ENCODE results near the gene LPO.

LPO gene

GRCh38 chr17:58262149-58262548, 23.8 kb downstream of the LPO start:
- no peak for DNase-seq (ENCODE audit: low read depth)

DNA sequence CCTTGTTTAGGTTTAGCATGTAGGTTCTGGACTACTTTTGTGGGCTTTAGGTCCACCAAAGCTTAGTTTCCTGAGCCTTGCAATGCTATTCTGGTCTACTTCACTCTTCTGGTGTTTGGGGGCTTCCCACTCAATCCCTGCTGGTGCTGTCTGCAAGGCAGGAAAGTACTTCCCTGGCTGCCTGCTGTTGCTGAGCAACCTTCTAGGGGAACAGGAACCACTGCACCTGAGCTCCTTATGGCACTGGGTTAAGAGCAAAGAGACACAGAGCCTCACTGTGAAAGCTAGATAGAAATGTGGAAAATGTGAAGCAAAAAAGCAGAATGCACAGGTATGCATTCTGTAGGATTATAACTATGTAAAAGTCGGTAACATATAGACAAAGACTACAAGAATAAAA, 25.4 kb downstream of the LPO start:
- DNase-seq (ENCODE audit: low read depth), result no peak

DNA sequence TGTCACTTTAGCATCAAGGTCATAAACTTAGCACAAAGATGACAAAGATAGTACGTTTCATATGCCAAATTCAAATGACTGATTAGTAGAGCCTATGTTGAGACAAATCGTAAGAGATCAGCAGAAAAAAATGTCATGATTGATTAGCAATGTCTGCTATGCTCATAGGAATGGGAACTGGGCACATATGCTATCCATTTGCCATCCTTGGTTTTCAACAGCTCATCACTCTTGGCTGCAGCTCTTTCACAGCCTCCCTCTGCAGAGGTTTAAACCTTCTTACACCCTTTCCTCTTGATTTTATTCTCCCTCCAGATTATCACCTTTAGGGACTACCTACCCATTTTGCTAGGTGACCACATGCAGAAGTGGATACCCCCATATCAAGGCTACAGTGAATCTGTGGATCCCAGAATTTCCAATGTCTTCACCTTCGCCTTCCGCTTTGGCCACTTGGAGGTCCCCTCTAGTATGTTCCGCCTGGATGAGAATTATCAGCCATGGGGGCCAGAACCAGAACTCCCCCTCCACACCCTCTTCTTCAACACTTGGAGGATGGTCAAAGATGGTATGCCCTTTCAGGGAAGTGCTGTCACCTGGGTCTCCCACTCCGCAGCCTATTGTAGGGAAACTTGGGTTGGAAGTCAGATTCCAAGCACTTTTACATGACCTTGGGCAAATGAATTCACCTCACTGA, 26.2 kb downstream of the LPO start:
- no peak for DNase-seq (ENCODE audit: low read depth)

DNA sequence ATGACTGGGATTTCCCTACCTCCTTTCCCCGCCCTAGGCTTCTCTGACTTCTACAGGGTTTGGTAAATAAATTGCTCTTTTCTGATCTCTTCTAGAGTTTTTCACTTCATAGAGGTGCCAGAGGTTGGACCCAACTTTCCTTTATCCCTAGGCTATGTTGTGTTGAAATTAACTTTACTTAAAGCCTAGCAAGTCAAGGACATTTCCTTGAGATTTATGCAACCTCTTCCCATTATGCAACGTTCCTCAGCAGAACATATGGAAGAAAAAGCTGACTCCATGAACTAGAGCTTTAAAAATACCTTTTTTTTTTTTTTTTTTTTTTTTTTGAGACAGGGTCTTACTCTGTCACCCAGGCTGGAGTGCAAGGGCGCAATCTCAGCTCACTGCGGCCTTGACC, 26.9 kb downstream of the LPO start:
- DNase-seq (ENCODE audit: low read depth), result no peak

- no peak for DNase-seq (ENCODE audit: low read depth)
Observed at GRCh38 chr17:58265902-58266875, 27.8 kb downstream of the LPO start.

DNA sequence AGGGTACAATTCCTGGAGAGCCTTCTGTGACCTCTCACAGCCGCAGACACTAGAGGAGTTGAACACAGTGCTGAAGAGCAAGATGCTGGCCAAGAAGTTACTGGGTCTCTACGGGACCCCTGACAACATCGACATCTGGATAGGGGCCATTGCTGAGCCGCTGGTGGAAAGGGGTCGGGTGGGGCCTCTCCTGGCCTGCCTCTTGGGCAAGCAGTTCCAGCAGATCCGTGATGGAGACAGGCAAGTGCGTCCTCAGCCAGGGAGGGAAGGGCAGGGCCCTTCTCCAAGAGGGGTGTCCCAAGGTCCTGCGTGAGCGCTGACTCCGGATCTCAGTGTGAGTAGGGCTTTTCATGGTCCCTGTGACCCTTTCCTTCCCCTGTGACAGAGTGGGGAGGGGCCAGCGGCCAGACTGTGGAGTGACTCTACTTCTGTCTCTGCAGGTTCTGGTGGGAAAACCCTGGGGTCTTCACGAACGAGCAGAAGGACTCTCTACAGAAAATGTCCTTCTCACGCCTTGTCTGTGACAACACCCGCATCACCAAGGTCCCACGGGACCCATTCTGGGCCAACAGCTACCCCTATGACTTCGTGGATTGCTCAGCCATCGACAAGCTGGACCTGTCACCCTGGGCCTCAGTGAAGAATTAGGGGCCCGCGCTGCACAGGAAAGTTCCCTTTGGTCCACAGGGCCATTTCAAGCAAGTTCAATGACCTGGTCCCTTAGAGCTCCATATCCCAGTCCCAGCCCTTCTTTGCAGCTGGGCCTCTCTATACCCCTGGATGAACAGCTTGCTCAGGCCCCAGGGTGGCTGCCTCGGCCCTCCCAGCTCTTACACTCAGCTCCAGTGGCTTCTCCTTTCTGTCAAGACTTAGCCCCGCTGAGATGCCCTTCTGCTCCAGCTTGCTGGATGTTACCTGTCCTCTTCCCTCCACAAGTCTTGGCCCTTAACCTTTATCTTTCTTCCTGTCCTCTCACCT, 29.3 kb downstream of the LPO start:
- DNase-seq (ENCODE audit: low read depth), result no peak

GRCh38 chr17:58268326-58268725, 29.9 kb downstream of the LPO start:
- no peak for DNase-seq (ENCODE audit: low read depth)

DNA sequence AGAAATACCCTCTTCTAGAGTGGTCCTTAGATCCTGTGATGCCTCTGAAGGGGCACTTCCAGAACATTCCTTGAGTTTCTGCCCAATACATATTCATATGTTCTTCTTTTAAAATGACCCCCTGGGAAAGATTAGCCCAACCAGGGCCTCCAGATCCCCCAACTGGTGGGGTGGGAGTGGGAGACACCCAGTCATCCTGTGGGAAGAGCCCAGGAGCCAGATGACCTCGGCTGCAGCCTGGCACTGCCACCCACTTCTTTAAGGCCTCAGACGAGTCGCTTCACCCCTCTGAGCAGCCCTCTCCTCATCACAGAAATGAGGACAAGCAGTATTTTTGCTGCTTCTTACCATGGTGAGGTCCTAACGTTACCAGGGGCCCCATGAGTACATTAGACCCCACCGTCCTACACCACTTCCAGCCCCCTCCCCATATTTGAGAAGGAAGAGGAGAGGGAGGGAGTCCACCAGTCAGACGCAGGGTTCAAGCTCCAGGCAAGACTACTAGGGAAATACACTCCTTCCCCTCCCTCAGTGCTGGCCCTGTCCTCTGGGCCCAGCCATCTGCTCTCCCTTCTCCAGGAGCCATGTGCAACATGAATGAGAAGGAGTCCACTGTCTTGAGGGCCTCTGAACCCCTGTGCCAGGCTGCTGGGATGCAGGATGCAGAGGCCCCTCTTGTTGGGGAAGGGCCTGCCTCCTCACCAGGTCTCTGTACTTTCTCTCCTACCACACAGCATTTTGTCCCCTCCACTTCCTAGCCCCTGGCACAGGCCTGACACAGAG, 30.6 kb downstream of the LPO start:
- no peak for DNase-seq (ENCODE audit: low read depth)

DNA sequence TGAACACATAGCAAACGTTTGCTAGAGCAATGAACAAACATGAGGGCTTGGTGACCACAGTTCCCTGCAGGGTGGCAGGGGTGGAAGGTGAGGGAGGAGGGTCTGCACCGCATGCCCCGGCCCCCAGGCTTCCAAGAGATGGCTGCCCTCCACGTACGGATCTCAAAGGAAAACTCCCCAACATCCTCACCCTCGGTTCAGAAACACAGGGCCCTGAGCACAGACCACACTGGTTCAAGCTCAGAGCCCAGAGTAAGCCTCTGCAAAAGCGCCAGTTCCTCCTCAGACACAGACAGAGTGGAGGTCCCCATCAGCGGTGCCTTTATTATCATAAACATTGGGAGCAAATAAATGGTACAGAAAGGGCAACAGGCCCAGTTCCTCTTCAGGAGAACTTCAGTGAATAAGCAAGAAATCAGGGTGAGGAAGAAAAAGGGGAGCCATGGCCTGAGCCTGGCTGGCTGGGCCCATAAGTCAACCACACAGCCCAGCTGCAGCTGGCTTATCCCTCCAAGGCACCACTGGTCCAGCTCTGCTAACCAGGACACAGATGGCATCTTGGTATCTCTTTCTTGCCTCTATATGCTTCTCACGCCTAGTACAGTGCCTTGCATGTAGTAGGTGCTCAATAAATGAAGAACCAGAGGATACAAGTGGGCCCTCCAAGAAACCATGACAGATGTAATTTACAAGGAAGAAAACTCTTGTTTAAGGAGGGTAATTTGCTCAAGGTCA, 31.3 kb downstream of the LPO start:
- no peak for DNase-seq (ENCODE audit: low read depth)

DNA sequence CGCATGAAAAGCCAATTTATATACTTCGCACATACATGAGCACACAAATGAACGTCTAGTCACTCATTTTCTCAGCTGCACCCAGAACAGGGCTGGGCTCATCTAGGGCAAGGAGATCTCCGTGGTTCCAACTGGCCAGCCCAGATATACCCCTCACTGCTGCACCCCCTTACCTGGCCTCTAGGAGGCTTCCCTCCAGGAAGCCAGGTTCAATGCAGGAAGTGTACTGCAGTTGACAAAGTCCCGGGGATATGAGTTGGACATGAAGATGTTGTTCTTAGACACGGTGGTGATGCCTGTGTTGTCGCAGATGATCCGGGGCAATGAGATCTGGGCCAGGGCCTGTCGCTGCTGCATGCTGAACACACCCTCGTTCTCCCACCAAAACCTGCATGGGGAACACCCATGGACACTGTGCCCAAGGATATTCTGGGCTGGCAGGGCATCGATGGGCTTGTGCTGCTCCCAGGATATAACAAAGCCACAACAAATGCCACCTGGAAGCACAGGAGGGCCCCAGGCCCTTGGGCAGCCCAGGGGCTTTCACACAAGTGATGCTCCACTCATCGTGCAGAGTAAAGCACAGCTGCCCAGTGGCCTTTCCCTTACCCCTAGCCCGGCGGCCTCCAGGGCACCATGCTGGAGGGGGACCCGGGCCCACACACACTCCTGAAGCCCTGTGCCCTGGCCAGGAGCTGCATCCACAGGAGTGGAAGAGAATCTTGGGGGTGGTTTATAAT, 32.3 kb downstream of the LPO start:
- DNase-seq (ENCODE audit: low read depth), result no peak

- DNase-seq (ENCODE audit: low read depth), result no peak
Observed at GRCh38 chr17:58271216-58271931, 33.0 kb downstream of the LPO start.

- DNase-seq (ENCODE audit: low read depth), result no peak
Observed at GRCh38 chr17:58272367-58273280, 34.2 kb downstream of the LPO start.

DNA sequence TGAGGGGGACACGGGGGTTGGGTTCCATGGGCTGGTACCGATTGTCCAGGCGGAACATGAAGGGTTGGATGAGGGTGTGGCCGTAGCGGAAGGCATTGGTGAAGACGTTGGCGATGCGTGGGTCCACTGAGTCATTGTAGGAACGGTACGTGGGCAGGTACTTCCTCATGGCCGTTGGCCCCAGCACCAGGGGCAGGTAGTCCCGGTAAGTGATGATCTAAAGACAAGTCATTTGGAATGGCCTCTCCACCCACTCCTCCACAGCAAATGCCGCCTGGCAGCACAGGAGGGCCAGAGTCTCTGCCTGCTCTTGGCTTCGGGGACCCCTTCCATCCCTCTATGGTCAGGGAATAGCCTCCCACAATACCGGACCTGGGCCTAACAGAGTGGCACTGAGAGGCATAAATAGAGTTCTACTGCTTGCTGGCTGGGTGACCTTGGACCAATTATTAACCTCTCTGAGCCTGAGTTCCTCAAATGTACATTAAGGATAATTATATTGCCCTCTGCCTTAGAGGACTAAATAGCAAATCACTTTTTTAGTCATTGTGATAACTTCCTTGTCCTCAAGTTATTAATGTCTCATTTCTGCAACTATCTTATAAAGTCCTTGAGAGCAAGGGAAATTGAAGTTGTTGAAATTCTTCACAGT, 35.2 kb downstream of the LPO start:
- DNase-seq (ENCODE audit: low read depth), result no peak

DNA sequence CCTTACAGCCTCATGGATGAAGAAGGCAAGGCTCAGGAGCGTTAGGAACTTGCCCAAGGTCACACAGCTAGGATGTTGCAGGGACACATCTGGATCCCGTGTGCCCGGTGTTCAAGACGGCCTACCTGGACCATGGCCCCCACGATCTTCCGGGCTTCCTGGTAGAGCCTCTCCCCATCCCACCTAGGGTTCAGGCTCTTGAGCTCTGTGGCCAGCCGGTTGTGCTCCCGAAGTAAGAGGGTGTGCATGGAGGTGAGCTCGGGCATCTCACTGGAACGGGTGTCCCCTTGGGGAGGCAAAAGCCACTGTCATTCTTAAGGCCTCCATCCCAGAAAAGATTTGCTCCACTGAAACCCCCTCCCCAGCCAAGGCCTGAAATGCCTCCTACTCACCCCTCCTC, 37.0 kb downstream of the LPO start:
- DNase-seq (ENCODE audit: low read depth), result no peak

DNA sequence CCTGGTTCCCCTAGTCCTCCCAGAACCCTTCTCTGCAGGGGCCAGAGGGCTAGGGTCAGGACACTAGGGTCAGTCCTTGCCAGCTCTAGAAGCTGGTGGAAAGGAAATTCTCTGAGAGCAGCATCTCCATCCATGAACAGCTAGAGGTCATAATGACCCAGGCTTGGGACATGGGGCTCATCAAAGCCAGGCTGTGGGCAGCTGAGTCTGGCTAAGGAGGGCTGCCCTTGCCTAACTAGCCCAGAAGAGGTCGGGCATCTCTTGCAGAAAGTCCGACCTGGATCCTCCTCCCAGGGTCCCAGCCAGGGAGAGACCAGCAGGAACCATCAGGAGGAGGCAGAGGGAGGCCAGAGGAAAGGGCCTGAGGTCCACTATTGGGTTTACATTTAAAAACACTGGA, 38.0 kb downstream of the LPO start:
- DNase-seq (ENCODE audit: low read depth), result no peak

DNA sequence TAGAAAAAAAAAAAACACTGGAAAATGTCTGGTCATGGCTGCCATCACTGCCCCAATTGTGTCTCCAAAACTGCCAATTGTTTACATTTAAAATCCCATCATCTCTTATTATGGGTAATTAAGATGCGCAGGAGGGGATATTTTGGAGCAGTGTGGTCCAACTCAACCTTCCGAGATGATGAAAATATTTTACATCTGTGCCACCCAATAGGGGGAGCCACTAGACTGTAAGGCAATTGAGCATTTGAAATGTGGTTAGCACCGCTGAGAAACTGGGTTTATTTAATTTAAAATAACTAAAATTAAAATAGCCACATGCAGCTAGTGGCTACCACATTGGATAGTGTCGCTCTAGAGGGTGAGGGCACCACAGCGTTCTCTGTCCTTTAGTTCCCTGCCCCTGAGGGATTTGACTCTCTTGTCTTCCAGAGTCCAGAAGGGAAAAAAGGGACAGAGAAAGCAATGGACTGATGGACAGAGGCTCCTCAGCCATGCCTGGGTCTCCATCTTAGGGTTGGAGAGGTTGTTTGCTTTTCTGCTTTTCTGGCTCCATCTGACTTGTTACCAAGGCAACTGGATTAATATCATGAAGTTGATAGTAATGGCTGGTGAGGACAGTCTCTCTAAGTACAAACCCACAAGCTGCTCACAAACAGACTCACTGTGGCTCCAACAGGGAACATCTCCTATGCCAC, 38.9 kb downstream of the LPO start:
- no peak for DNase-seq (ENCODE audit: low read depth)
